Embryonic facial prominence (tissue), 1 donor: ENCODE measurements around the gene MAPKAP1.
"Not testable (repeated sequence)": the region's sequence is repeated elsewhere in the genome, so short reads cannot be mapped to it uniquely, and the experiment has no call there.

ENCODE experiments used
- DNase-seq: peaks from one replicate; pipeline ENCODE4 v3.0.0-alpha.2; 2016; ENCODE audit errors: extremely low spot score

The MAPKAP1 gene

DNA sequence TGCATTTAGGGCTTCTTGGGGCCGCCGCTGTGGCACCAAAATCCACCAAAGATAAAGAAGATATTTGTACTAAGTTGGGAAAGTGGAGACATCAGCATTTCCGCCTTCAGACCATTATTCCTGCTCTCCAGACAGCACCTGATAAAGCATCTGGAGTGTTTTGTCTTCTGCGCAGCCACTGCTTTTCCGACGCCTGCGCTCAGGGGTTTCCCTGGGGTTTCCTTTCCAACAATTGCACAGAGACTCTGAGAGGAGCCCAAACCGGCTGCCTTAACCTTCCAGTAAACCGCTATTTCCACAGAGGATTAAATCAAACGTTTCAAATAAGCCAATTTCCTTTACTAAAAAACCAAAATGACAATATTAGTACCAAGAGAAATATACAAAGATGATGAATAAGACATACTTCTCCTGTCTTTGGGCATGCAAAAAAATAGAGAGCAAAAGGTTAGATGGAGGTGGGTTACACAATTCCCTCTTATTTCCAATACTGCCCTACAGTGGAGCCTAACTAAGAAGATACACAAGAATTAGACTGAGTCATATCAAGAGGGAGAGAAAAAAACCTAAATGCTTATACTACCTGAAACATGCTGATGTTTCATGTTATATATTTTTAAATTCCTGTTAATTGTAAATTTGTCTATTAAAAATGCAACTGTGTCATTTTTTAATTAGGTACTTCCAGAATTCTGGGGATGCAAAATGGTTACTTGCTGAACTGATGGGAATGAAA, 98.4 kb downstream of the MAPKAP1 start:
- no peak for DNase-seq

DNA sequence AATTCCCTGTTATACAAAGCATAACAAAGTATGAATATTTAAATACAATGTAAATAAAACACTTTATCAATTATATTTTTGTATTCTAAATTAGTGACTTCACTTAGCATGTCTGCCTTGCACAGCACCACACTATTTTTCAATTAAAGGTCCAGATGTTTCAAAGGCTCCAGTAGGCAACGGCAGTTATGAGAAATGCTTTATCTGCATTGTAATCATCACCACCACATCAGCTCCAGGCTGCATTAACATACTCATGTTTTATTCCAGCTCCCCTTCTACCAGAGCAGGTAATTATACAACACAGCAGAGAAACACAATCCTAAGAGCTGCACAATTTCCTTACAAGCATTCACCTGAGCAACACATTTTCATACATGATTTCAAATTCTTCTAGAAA, 102.8 kb downstream of the MAPKAP1 start:
- DNase-seq = no peak

DNA sequence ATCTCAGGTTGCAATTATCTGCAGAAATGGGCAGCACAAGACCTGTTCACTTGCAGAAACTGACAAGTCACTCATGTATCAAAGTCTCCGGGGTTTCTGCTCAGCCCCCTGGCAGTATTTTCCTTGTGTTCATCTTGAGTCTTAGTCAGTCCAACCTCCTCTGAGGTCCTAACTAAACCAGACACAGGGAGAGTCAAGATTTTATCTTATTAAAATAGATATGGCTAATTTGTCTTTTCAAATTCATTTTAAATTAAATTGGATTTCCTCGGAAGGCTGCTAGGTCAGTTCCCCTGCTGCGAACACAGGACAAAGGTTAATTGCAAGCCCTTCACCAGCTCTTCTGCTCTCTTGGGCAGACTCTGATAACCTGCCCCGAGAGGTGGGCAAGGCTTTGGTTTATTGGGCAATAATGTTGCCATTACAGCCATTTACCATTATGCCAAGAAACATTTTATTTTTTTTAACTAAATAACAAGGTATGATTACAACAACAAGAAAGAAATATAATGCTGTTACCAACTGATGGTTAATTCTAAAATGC, 103.5 kb downstream of the MAPKAP1 start:
- DNase-seq = no peak

DNA sequence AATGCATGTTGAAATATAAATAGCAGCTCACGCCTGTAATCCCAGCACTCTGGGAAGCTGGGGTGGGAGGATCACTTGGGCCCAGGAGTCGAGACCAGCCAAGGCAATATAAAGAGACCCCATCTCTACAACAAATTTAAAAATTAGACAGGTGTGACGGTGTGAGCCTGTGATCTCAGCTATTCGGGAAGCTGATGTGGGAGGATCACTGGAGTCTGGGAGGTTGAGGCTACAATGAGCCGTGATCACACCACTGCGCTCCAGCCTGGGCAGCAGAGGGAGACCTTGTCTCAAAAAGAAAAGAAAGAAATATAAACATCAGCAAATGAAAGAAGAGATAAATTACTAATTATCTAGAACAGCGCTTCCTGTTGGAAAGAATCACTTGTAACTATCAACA, 105.0 kb downstream of the MAPKAP1 start:
- no peak for DNase-seq

DNA sequence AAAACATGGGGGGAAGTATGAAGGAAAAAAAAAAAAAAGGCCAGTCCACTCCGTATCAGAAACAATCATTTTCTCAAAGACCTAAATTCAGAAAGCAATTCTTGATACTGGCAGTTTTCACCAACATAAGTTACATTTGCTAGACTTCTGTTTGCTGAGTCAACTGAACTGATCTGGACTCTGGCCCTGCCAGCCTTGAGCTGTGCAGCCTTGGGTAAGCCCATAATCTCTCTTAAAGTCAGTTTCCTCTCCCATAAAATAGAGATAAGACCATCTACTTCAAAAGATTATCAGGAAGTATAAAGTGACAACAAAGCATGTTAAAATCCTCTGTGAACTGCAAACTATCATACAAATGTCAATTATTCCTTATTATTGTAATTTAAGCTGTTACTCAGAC, 106.8 kb downstream of the MAPKAP1 start:
- no peak for DNase-seq

DNA sequence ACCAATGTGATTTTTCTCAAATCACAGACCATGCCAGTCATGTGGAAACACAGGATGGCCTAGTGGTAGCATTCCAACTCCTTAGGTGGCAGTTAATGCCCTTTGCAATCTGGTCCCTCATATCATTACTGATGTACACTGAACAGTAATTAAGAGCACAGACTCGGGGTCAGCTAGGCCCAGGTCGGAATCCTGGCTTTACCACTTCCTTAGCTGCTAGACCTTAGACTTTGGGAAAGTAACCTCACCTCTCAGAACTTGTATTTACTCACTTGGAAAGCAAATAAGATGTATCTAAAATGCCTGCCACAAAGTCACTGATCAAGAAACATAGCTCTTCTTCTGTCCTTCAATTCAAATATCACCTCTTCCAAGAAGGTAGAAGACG, 112.8 kb downstream of the MAPKAP1 start:
- no peak for DNase-seq

DNA sequence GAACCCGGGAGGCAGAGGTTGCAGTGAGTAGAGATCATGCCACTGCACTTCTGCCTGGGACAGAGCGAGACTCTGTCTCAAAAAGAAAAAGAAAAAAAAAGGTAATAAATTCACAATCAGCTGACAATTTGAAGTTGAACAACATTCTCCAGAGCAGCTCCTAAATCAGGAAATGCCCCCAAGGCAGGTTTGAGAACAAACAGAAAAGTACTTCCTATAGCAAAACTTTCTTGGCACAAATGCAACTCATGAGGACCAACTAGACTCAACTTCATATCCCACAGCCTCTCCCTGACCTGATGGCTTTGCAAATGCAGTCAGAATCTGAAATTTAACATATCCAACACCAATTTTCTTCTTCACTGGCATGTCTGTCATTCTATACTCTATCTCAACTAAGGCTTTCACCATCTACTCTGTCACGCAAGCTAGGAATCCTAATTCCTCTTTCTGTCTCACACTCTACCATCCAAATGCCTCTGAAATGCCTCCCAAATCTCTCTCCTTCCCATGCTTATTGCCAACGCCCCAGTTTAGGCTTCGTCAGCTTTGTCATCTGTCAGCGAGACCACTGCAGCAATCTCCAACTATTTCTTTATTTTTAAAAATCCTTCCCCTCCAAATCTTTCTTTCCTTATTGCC, 113.3 kb downstream of the MAPKAP1 start:
- no peak for DNase-seq

DNA sequence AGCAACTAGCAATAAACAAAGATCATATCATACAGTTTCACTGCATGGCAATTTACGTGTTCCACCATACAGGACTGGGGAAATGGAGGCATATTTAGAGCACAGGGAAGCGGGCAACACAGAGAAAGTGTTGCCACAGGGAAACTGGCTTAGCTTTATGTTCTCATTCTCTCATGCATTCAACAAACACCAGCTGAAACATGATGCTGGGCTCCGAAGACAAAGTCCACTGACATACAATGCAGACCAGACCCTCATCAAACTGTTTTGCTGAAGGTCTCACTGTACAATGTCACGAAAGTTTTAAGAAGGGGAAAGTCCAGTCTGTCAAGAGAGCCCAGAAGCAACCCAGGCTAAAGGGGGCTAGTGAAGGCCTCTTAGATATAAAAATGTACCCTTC, 115.1 kb downstream of the MAPKAP1 start:
- DNase-seq = no peak

DNA sequence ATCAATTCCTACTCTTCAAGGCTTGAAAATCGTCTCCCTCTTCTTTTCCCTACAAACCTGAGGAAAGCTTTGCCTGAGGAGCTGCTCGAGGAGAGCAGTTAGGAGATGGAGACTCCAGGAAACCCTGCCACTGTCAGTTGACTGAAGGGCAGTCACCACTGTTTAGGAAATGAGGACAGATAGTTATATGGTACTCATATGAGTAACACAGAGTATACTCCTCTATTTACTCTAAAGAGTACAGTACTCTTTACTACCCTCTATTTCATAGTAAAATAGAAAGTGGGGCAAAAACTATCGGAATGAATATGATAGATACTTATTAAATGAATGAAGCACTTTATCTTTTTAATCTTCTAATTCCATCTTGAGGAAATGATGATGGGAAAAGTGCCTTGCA, 115.8 kb downstream of the MAPKAP1 start:
- DNase-seq = no peak

DNA sequence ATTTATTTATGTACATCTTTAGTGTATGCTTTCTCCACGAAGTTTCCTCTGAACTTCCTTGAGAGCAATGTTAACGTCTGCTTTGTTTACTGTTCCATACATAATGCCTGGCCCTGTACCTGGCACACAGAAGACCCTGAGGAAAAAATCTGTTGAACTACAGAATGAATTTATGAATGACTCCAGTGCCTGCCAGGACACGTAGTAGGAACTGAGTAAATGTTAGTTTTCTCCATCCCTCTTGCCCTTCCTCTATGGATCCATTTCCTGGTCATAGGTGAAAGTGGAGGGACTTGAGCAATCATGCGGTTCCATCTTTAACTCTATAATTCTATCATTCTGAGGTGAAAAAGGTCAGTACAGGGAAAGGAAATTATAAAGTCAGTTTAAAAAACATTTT, 117.7 kb downstream of the MAPKAP1 start:
- DNase-seq = no peak

DNA sequence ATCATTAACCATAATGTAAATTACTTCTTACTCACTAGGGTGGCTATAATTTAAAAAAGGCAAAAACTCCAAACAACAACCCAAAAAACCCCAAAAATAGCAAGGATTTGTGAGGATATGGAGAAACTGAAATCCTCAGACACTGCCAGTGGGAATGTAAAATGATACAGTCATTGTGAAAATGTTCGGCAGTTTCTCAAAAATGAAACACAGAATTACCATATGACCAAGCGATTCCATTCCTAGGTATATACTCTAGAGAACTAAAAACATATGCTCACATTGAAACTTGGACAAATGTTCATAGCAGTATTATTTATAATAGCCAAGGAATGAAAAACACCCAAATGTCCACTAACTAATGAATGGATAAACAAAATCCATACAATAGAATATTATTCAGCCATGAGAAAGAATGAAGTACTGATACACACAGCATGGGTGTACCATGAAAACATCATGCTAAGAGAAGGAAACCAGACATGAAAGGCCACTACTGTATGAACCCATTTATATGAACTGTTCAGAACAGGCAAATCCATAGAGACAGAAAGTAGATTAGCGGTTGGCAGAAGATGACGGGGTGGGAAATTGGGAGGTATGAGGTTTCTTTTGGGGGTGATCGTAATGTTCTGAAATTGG, 119.1 kb downstream of the MAPKAP1 start:
- no peak for DNase-seq

DNA sequence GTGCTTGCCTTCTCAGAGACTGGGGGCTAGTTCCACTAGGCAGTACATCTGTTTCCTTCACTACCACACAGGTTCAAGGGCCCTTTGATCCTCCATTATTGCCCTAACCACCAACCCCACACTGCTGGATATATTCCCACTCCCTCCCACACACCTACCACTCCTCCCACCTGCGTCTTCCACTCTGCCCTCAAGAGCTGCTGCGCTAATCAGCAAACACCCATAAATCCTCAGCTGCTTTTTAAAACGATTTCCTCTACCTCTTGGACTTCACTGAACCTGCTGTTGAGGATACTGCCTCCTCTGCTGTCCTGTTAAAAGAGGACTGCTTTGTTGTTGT, 120.9 kb downstream of the MAPKAP1 start:
- no peak for DNase-seq

DNA sequence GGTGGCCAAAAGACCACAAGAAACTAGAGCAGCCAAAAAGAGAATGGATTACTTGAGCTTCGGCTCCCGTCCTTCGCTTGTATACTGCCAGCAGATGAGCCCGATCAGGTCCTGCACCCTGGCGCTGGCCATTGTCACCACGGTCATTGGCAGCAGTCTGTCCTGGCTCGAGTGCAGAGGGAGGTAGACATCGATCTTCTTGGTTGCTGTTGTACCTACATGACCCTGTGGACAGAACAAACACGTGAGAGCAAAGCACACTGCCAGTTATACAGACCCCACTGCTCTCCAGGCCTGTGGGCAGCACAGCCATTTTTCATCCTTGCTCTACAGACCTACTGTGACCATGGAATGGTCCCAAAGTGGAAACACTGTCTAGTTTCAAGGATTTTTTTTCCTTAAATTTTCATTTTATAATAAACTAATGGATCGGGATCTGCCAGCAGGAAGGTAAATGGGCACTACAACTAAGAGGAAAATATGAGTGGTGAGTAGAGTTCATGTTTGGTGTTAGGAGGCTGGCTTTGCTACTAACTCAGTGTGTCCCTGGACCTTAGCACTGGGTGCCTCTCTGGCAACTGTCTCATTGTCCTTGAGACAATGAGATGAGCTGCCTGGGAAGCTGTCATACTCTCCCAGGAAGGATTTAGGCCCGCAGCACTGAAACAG, 121.4 kb downstream of the MAPKAP1 start:
- no peak for DNase-seq

DNA sequence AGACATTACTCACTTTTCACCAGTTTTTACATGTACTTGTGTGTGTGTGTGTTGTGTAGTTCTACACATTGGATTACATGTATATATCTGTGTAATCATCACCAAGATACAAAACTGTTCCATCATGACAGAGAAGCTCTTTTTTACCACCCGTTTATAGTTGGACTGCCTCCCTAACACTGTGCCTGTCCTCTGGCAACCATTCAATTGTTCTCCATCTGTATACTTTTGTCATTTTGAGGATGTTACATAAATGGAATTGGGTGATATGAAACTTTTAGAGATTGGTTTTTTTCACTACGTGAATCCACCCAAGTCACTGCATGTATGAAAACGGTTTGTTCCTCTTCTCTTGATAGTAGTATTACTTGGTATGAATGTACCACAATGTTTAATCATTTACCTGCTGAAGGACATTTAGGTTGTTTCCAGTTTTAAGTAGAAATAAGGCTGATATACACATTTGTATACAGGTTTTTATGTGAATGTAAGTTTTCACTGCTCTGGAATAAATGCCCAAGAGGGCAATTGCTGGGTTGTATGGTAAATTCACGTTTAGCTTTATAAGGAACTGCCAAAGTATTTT, 126.2 kb downstream of the MAPKAP1 start:
- DNase-seq = no peak

DNA sequence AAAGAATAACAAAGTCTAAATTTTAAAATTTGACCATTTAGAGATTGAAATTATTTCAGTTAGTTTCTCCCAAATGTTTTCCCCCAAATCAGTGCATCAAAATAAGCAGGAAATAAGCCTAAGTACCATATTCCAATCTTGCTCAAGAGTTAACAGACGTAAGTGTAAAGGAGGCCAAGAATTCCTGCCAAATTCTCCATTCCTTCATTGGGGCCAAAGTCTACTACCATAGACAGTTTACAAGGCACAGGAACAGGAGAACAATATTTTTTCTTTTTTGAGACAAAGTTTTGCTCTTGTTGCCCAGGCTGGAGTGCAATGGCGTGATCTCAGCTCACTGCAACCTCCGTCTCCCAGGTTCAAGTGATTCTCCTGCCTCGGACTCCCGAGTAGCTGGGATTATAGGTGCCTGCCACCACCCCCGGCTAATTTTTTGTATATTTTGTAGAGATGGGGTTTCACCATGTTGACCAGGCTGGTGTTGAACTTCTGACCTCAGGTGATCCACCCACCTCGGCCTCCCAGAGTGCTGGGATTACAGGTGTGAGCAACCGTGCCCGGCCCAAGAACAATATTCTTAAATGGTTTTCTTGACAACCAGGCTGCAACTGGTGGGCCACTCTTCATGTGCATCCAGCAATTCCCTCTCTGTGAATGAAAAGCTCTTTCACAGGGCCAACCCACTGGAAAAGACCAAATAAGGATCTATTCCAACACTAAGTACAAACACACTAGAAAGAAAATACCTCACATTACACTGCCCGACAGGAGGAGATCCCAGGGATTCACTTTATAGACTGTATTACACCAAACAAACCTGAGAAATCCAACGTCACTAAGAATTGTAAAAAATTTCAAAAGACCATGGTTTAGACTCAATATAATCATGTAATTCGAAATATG, 127.7 kb downstream of the MAPKAP1 start:
- DNase-seq = no peak

DNA sequence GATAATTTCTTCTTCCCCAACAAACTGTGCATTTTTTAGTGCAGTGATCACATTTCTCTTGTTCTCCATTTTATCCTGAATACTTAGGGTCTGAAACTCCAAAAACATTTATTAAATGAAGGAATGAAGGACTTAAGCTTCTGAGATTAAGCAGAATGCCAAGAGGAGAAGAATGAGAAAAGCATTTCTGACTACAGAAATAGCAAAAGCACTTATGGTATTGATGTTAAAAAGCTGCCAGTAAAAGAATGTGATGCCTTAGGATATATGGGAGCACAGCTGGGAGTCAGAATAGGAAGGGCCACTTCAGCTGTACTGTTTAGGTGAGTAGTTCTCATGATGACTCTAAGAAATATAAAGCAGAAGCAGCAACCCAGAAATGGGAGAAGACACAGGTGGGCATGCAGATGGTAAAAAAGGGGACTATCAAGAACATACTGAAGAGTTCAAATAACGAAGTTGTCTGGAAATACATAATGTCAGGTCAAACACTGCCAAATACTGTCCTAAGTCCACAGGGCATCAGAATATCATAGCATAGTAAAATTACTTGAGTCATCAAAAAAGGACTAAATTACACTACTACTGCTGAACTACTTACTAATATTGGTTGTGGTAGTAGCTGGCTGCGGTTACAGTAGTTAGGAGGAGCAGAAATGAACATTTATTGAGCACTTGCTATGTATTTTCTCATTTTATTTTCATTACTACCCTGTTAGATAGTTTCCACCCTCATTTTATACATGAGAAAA, 132.7 kb downstream of the MAPKAP1 start:
- no peak for DNase-seq

DNA sequence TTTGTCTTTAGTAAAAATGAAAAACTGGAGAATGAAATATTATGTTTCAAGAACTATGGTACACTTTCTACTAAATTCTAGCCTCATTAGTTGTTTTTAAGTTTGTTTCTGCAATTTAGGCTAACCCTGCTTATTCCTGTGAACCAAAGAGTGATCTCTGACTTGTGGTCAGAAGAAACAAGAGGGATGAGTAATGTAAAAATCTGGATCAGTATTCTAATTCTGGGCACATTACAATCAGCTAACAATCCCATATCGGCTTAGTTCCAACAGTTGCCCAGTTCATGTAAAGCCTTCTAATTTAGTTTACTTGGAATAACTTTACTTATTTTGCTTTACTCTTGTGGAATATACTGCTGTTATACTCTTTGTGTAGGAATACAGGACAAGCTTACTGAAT, 134.5 kb downstream of the MAPKAP1 start:
- DNase-seq = not testable (repeated sequence)

DNA sequence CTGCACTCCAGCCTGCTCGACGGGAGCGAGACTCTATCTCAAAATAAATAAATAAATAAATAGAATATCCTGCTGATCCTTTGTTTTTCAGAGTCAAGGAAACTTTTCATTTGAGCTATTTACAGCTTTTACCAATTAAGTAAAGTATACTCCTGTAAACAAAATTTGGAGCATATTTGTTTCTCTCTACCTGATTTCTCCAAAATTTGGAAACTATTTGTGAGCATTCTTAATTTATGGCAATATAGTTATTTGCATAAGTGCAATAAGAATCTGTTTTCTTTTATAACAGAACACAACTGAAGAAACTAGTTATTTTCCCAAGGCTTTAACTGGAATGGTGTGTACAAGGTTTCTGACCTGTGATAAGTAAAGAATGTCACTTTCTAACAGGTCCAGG, 135.2 kb downstream of the MAPKAP1 start:
- not testable (repeated sequence) for DNase-seq

DNA sequence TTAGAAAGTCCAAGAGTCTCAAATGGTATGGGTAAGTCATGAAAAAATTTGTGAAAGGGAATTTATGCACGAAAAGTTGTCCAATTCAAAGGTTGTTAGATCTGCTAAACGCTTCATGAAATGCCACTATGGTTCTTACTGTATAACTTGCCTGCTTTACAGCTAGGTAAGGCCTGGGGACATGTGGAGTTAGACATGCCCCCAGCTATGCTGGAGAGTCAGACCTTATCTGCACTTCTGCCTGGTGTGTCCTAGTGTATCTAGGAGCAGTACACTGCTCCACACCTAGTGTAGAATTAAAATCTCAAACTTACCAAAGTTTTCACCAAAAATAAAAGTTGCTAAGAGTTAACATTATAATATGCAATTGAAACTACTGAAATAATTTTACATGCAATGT, 136.8 kb downstream of the MAPKAP1 start:
- DNase-seq = no peak

DNA sequence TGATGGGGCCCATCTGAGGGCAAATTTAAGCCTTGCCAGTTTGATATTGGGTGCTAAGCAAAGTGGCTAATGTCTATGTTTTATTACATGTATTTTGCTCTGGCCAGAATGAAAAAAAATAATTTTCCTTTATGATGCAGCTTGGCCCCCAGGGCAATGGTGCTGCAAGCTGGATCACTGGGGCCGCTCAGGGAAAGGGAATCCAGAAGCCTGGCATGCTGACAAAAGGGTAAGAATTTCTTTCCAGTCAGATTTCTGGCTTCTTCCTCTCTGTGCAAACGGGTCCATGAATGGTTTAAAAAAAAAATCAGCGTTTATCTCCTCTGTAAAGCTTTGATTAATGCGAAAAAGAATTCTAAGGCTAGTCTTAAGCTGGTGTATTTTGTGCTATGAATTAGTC, 138.4 kb downstream of the MAPKAP1 start:
- no peak for DNase-seq
